ENCODE results near the gene FAM171A1.

DNA sequence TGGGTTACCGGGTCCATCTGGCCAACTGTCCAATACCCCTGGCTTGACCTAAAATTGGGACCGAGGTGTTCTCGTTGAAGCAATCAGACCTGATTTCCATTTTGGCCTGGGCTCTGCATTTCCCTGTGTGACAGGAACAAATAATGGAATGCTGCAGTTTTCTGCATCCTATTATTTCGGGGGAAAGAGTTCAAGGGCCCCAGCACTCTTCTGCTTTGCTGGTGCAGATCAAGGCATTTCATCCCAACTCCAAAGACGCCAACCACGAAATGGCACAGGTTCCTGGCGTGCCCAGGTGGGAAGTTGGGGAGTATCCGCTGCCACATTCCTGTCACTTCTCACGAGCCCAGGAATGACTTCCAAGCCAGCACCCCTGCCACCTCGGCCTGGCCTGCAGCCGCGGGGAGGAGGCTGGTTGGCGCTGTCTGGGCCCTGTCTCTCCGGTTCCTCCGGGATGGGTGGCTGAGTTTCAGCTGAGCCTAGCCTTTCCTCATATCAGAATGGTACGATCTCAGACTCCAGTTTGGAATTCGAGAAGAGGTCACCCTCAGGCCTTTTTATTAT is 56.5 kb downstream of the FAM171A1 start:
- no peak for TF ChIP-seq POLR2AphosphoS5 (IDR thresholded peaks at IDR 0.05; ENCODE audit: borderline replicate concordance, low read depth, low read length)
- no peak for TF ChIP-seq EZH2 (IDR thresholded peaks at IDR 0.05)

All from SK-N-MC (cell line).